IMR-90 (cell line): Measurements from ENCODE around the gene FRK. TPM values are rescaled to one million over a fixed set of nuclear protein-coding genes. Genes with fewer than 3 reads are reported as not detected.

Source experiments
- ATAC-seq: fragments of 200-7000 bp; cut with Tn5 transposase; 2 replicates; pipeline ENCODE4 v1.9.1; 2020; ENCODE audit warnings: low read depth, mild to moderate bottlenecking, moderate library complexity
- BruUV-seq: library from RNA; stranded (reverse); fragments of 400-500 nt; replicated peaks from 2 replicates; lab custom pipeline; 2021; lab: Mats Ljungman, UMichigan
- CTCF ChIA-PET: fragments of 300-600 bp; formaldehyde crosslinking; extraction: SDS; loops from one replicate; lab custom pipeline; 2021; ENCODE audit warnings: antibody characterized with exemption; lab: Yijun Ruan, JAX
- POLR2A ChIA-PET: fragments of 300-600 bp; sonication (Branson Sonifier 250); formaldehyde crosslinking; loops from one replicate; lab custom pipeline; 2022; ENCODE audit warnings: antibody characterized with exemption; ENCODE audit not compliant: unreplicated experiment; lab: Charles Lee
- DNase-seq: peaks from one replicate; pipeline ENCODE4 v3.0.0; 2013
- H2AFZ ChIP-seq: replicated peaks from 2 replicates; pipeline ENCODE3; 2013; ENCODE audit warnings: low read length, mild to moderate bottlenecking; ENCODE audit not compliant: poor library complexity
- H2AK5ac ChIP-seq: 2 replicates; pipeline ENCODE4 v1.6.1; 2013; ENCODE audit warnings: low read depth, low read length, inconsistent platforms
- H2AK9ac ChIP-seq: replicated peaks from 2 replicates; pipeline ENCODE3; 2013; ENCODE audit warnings: mild to moderate bottlenecking, low read depth, low read length, moderate library complexity; ENCODE audit not compliant: poor library complexity
- H2BK120ac ChIP-seq: 2 replicates; pipeline ENCODE4 v1.6.1; 2013; ENCODE audit warnings: low read depth, low read length, inconsistent platforms
- H2BK15ac ChIP-seq: 3 replicates; pipeline ENCODE4 v1.6.1; 2013; ENCODE audit warnings: low read depth, low read length, inconsistent platforms
- H2BK20ac ChIP-seq: 2 replicates; pipeline ENCODE4 v1.6.1; 2013; ENCODE audit warnings: low read depth, mild to moderate bottlenecking, inconsistent platforms, low read length, moderate library complexity
- H2BK5ac ChIP-seq: 2 replicates; pipeline ENCODE4 v1.6.1; 2013; ENCODE audit warnings: mild to moderate bottlenecking, low read depth, low read length, inconsistent platforms; ENCODE audit not compliant: poor library complexity, severe bottlenecking
- H3K14ac ChIP-seq: replicated peaks from 2 replicates; pipeline ENCODE4 v1.6.1; 2013; ENCODE audit warnings: low read depth, low read length, inconsistent platforms
- H3K18ac ChIP-seq: 2 replicates; pipeline ENCODE4 v1.6.1; 2013; ENCODE audit warnings: low read depth, low read length, control low read depth
- H3K23ac ChIP-seq: 2 replicates; pipeline ENCODE4 v1.6.1; 2013; ENCODE audit warnings: low read depth, low read length, inconsistent platforms
- H3K27ac ChIP-seq: 2 replicates; pipeline ENCODE4 v1.5.1; 2013; ENCODE audit warnings: mild to moderate bottlenecking, control low read depth, low read length; ENCODE audit not compliant: insufficient read depth
- H3K27me3 ChIP-seq: 2 replicates; pipeline ENCODE4 v1.6.1; 2013; ENCODE audit warnings: low read length; ENCODE audit not compliant: control insufficient read depth, insufficient read depth
- H3K36me3 ChIP-seq: 2 replicates; pipeline ENCODE4 v1.6.1; 2013; ENCODE audit warnings: low read length, mixed read lengths; ENCODE audit not compliant: control insufficient read depth, insufficient read depth
- H3K4ac ChIP-seq: 2 replicates; pipeline ENCODE4 v1.6.1; 2013; ENCODE audit warnings: low read depth, low read length, inconsistent platforms
- H3K4me1 ChIP-seq: 2 replicates; pipeline ENCODE4 v1.6.1; 2013; ENCODE audit warnings: low read length, mixed read lengths; ENCODE audit not compliant: control insufficient read depth, insufficient read depth
- H3K4me2 ChIP-seq: 2 replicates; pipeline ENCODE4 v1.6.1; 2013; ENCODE audit warnings: low read depth, mild to moderate bottlenecking, control low read depth, low read length, moderate library complexity
- H3K4me3 ChIP-seq: 2 replicates; pipeline ENCODE4 v1.5.1; 2013; ENCODE audit warnings: low read depth, mild to moderate bottlenecking, control low read depth, low read length, moderate library complexity; ENCODE audit not compliant: insufficient read depth
- H3K56ac ChIP-seq: 2 replicates; pipeline ENCODE4 v1.6.1; 2013; ENCODE audit warnings: low read length, inconsistent platforms; ENCODE audit not compliant: insufficient read depth; ENCODE audit errors: extremely low read depth
- H3K79me1 ChIP-seq, 2 experiments: 2 replicates each; pipeline ENCODE4 v1.6.1; 2013; ENCODE audit warnings: low read length in 2 of 2, inconsistent platforms in 1 of 2, low read depth in 1 of 2
- H3K9ac ChIP-seq: 2 replicates; pipeline ENCODE4 v1.6.1; 2013; ENCODE audit warnings: low read depth, low read length, control low read depth
- H3K9me1 ChIP-seq: 2 replicates; pipeline ENCODE4 v1.6.1; 2013; ENCODE audit warnings: low read length, inconsistent platforms; ENCODE audit not compliant: insufficient read depth
- H3K9me3 ChIP-seq: 2 replicates; pipeline ENCODE4 v1.6.1; 2013; ENCODE audit warnings: low read length; ENCODE audit not compliant: control insufficient read depth, insufficient read depth
- H4K20me1 ChIP-seq: 2 replicates; pipeline ENCODE4 v1.6.1; 2013; ENCODE audit warnings: low read length, inconsistent platforms; ENCODE audit not compliant: insufficient read depth
- H4K5ac ChIP-seq: 2 replicates; pipeline ENCODE4 v1.6.1; 2013; ENCODE audit warnings: mild to moderate bottlenecking, low read depth, low read length, control low read depth
- H4K8ac ChIP-seq, 2 experiments: 2 replicates each; pipeline ENCODE4 v1.6.1; 2013; ENCODE audit warnings: low read depth in 2 of 2, low read length in 2 of 2, control low read depth in 1 of 2, inconsistent platforms in 1 of 2
- H4K91ac ChIP-seq: 2 replicates; pipeline ENCODE4 v1.6.1; 2013; ENCODE audit warnings: low read depth, low read length, inconsistent platforms; ENCODE audit not compliant: insufficient read depth
- BHLHE40 ChIP-seq: fragments of 150-350 bp; IDR thresholded peaks from 2 replicates; pipeline ENCODE4 v1.6.1; 2016; ENCODE audit warnings: mild to moderate bottlenecking, low read depth, low read length
- CEBPB ChIP-seq: IDR thresholded peaks from 2 replicates; pipeline ENCODE4 v1.6.1; 2012; ENCODE audit warnings: low read depth, low read length, improper control_type of control experiment
- CHD1 ChIP-seq: IDR thresholded peaks from 2 replicates; pipeline ENCODE4 v1.6.1; 2012; ENCODE audit warnings: low read depth, low read length, improper control_type of control experiment
- FOS ChIP-seq: fragments of 150-350 bp; IDR thresholded peaks from 2 replicates; pipeline ENCODE4 v1.6.1; 2016; ENCODE audit warnings: low read depth, low read length
- MAFK ChIP-seq: IDR thresholded peaks from 2 replicates; pipeline ENCODE4 v1.6.1; 2012; ENCODE audit warnings: low read depth, low read length, improper control_type of control experiment
- MAZ ChIP-seq: IDR thresholded peaks from 2 replicates; pipeline ENCODE4 v1.6.1; 2012; ENCODE audit warnings: low read depth, mild to moderate bottlenecking, low read length, improper control_type of control experiment, moderate library complexity, borderline replicate concordance
- MXI1 ChIP-seq: IDR thresholded peaks from 2 replicates; pipeline ENCODE4 v1.6.1; 2012; ENCODE audit warnings: low read depth, mild to moderate bottlenecking, low read length, moderate library complexity, borderline replicate concordance
- NFE2L2 ChIP-seq: fragments of 150-350 bp; IDR thresholded peaks from 2 replicates; pipeline ENCODE4 v1.6.1; 2016; ENCODE audit warnings: low read depth, mild to moderate bottlenecking, low read length
- RAD21 ChIP-seq: IDR thresholded peaks from 2 replicates; pipeline ENCODE4 v1.6.1; 2012; ENCODE audit warnings: low read length, improper control_type of control experiment
- RFX5 ChIP-seq: IDR thresholded peaks from 2 replicates; pipeline ENCODE4 v1.8.0; 2012; ENCODE audit warnings: low read depth, mild to moderate bottlenecking, low read length, moderate library complexity
- SMC3 ChIP-seq: fragments of 150-350 bp; IDR thresholded peaks from 2 replicates; pipeline ENCODE4 v1.6.1; 2016; ENCODE audit warnings: low read depth, mild to moderate bottlenecking, antibody characterized with exemption, low read length, moderate library complexity
- WGBS, 2 experiments: methylation state at CpG; one replicate each; pipeline versions ENCODE4 v1.1.5 to v1.1.7; 2013; ENCODE audit warnings: missing lambda C conversion rate in 2 of 2; ENCODE audit not compliant: insufficient read length in 1 of 2; ENCODE audit errors: extremely low coverage in 2 of 2; 5-methylcytosine and 5-hydroxymethylcytosine counted together
- dilution Hi-C: fragments of 300-500 bp; cut with HindIII; formaldehyde crosslinking; loops from one replicate; pipeline ENCODE4 v1.14.3; 2018; ENCODE audit warnings: low sequenced_read_pairs; ENCODE audit not compliant: unreplicated experiment
- in situ Hi-C: fragments of 300-500 bp; cut with MboI; formaldehyde crosslinking; loops from 3 replicates; pipeline ENCODE4 v1.14.3; 2019; ENCODE audit warnings: low sequenced_read_pairs, inconsistent platforms, mixed read lengths
- intact Hi-C: fragments of 100-400 bp; cut with micrococcal nuclease; formaldehyde crosslinking; loops from 2 replicates; pipeline ENCODE4 v1.10.0; 2022
- polyA plus RNA-seq, 3 experiments: library from polyadenylated mRNA; depleted of rRNA; stranded (reverse); fragments of >200 nt; gene quantifications; 2 replicates each; pipeline ENCODE4 v1.2.3, GENCODE V29; 2012; ENCODE audit warnings: low replicate concordance in 1 of 3
- total RNA-seq: library from RNA; depleted of rRNA; stranded (reverse); fragments of >200 nt; gene quantifications from 2 replicates; pipeline ENCODE4 v1.2.3, GENCODE V29; 2012
- TF ChIP-seq, protein P1 (sequence below): fragments of 150-350 bp; IDR thresholded peaks from 2 replicates; pipeline ENCODE4 v1.6.1; 2016; ENCODE audit warnings: low read depth, mild to moderate bottlenecking, low read length, moderate library complexity, borderline replicate concordance
- TF ChIP-seq, protein P2 (sequence below): conservative IDR thresholded peaks from 2 replicates; pipeline ENCODE4 v1.5.1; 2012; ENCODE audit warnings: mild to moderate bottlenecking, low read depth, low read length, improper control_type of control experiment

Gene FRK
- total and polyA plus RNA-seq, 2 of the 4 experiments (the other 2 are of a cell fraction) = under 0.01 to 0.02 TPM

DNA sequence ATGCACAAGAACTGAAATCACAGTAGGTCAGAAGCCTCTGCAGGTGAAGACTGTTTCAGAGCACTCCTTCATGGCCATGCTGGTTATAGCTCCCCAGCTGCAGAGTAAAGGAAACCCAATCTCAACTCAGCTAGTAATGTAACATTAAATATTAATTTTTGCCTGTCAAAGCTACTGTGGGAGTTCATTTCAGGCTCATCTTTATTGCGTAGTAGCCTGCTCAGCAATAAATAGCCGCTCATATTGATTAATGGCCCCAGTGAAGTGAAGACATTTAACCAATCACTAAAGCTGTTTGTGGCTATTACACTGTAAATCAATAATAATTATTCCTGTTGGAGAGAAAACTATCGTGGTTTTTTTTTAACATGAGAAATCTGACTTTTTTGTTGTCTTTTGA, 101.7 kb downstream of the FRK start:
- H3K56ac ChIP-seq = no peak overlapping the region
- H3K79me1 ChIP-seq = no peaks in the 10 kb centered on the region
- no peak overlapping the region for H2BK15ac ChIP-seq
- dilution Hi-C loops (no loop called here), in situ Hi-C loops (no loop called here), intact Hi-C loops (no loop called here)
- no peak overlapping the region for H3K23ac ChIP-seq
- no peaks in the 10 kb centered on the region for H3K36me3 ChIP-seq
- H2AK9ac ChIP-seq = no peak overlapping the region
- ATAC-seq = no peak
- ChIA-PET CTCF (no interaction called here), POLR2A (no interaction called here)
- H4K20me1 ChIP-seq = no peaks in the 10 kb centered on the region
- no peaks in the 10 kb centered on the region for H3K9me3 ChIP-seq
- H3K14ac ChIP-seq = no peak overlapping the region
- DNase-seq = no peak
- no peak overlapping the region for H2BK120ac ChIP-seq
- H3K4me3 ChIP-seq = no peak overlapping the region
- no peak overlapping the region for H2BK20ac ChIP-seq
- no peak overlapping the region for H4K8ac ChIP-seq
- BruUV-seq = no TSS peak
- H2BK5ac ChIP-seq = no peak overlapping the region
- no peak overlapping the region for H3K27ac ChIP-seq
- H3K9me1 ChIP-seq = no peaks in the 10 kb centered on the region
- H2AK5ac ChIP-seq = no peak overlapping the region
- WGBS, 2 experiments = no CpG with 5 or more reads among the region's 3 CpGs
- no peak overlapping the region for H3K9ac ChIP-seq
- H2AFZ ChIP-seq = no peak overlapping the region
- no peak overlapping the region for H3K4me2 ChIP-seq
- no peak overlapping the region for H3K4ac ChIP-seq
- no peaks in the 10 kb centered on the region for H3K4me1 ChIP-seq
- no peak for TF ChIP-seq MXI1
- no peak for TF ChIP-seq CHD1
- TF ChIP-seq, protein P1, sequence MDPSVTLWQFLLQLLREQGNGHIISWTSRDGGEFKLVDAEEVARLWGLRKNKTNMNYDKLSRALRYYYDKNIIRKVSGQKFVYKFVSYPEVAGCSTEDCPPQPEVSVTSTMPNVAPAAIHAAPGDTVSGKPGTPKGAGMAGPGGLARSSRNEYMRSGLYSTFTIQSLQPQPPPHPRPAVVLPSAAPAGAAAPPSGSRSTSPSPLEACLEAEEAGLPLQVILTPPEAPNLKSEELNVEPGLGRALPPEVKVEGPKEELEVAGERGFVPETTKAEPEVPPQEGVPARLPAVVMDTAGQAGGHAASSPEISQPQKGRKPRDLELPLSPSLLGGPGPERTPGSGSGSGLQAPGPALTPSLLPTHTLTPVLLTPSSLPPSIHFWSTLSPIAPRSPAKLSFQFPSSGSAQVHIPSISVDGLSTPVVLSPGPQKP = no peak
- no peak for TF ChIP-seq MAZ
- no peak for TF ChIP-seq CEBPB
- no peak for TF ChIP-seq SMC3
- TF ChIP-seq MAFK = no peak
- no peak for TF ChIP-seq RAD21
- TF ChIP-seq FOS = no peak
- TF ChIP-seq NFE2L2 = no peak
- TF ChIP-seq BHLHE40 = no peak
- no peak for TF ChIP-seq RFX5
- TF ChIP-seq, protein P2, sequence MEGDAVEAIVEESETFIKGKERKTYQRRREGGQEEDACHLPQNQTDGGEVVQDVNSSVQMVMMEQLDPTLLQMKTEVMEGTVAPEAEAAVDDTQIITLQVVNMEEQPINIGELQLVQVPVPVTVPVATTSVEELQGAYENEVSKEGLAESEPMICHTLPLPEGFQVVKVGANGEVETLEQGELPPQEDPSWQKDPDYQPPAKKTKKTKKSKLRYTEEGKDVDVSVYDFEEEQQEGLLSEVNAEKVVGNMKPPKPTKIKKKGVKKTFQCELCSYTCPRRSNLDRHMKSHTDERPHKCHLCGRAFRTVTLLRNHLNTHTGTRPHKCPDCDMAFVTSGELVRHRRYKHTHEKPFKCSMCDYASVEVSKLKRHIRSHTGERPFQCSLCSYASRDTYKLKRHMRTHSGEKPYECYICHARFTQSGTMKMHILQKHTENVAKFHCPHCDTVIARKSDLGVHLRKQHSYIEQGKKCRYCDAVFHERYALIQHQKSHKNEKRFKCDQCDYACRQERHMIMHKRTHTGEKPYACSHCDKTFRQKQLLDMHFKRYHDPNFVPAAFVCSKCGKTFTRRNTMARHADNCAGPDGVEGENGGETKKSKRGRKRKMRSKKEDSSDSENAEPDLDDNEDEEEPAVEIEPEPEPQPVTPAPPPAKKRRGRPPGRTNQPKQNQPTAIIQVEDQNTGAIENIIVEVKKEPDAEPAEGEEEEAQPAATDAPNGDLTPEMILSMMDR = no peak
- no peak overlapping the region for H4K91ac ChIP-seq
- no peak overlapping the region for H4K5ac ChIP-seq
- H3K27me3 ChIP-seq = no peaks in the 10 kb centered on the region
- H3K18ac ChIP-seq = no peak overlapping the region
